Prostate gland (tissue), 2 donors: ENCODE data around the gene KRTAP29-1. TPM values are rescaled to one million over a fixed set of nuclear protein-coding genes. Genes with fewer than 3 reads are reported as not detected.

Source experiments
- DNase-seq: peaks from one replicate; pipeline ENCODE4 v3.0.0-alpha.2; 2019; ENCODE audit warnings: low spot score
- H3K27ac ChIP-seq, 2 donors: fragments of 200-600 bp; sonication (generic); 2 replicates each; pipeline ENCODE4 v1.5.1; 2017 to 2019
- H3K27me3 ChIP-seq: fragments of 200-600 bp; sonication (generic); replicated peaks from 2 replicates; pipeline ENCODE4 v1.5.1; 2019; ENCODE audit not compliant: insufficient read depth
- H3K36me3 ChIP-seq, 2 donors: fragments of 200-600 bp; sonication (generic); 1 replicate in 1 of 2; 2 replicates in 1 of 2; pipeline versions ENCODE4 v1.5.1 to v1.8.1; 2017 to 2019
- H3K4me1 ChIP-seq: fragments of 200-600 bp; sonication (generic); replicated peaks from 2 replicates; pipeline ENCODE4 v1.5.1; 2019
- H3K4me3 ChIP-seq, 2 donors: fragments of 200-600 bp; sonication (generic); 2 replicates each; pipeline ENCODE4 v1.5.1; 2017 to 2019
- H3K9me3 ChIP-seq: fragments of 200-600 bp; sonication (generic); 2 replicates; pipeline ENCODE4 v1.5.1; 2017
- POLR2A ChIP-seq: fragments of 450-650 bp; IDR thresholded peaks from one replicate; pipeline ENCODE4 v1.6.1; 2016; ENCODE audit warnings: antibody characterized with exemption, mild to moderate bottlenecking
- POLR2AphosphoS5 ChIP-seq: sonication (generic); formaldehyde crosslinking; IDR thresholded peaks from one replicate; pipeline ENCODE4 v1.6.1; 2017; ENCODE audit warnings: antibody characterized with exemption
- WGBS: methylation state at CpG from one replicate; pipeline ENCODE4 v1.1.5; 2018; 5-methylcytosine and 5-hydroxymethylcytosine counted together
- intact Hi-C: fragments of 100-400 bp; cut with DNase I; formaldehyde crosslinking; loops from one replicate; pipeline ENCODE4 v1.14.2; 2022
- total RNA-seq, 2 donors: library from RNA; depleted of rRNA; stranded (reverse); fragments of >200 nt; gene quantifications; one replicate each; pipeline ENCODE4 v1.1.0, GENCODE V29; 2016
- TF ChIP-seq, protein P1 (sequence below), 4 experiments: fragments of 200-600 bp in 2 of 4; fragments of 450-650 bp in 2 of 4; sonication (generic) in 2 of 4; IDR thresholded peaks; 1 replicate in 3 of 4; 2 replicates in 1 of 4; pipeline ENCODE4 v1.5.1; 2016 to 2019; ENCODE audit warnings: antibody characterized with exemption in 4 of 4, mild to moderate bottlenecking in 2 of 4, moderate library complexity in 2 of 4

The KRTAP29-1 gene
- total RNA-seq, 2 donors from 2014 or later, result not detected

- H3K27ac ChIP-seq, result no peak overlapping the region
- TF ChIP-seq POLR2AphosphoS5 (no peak), POLR2A (no peak)
- TF ChIP-seq, protein P1, sequence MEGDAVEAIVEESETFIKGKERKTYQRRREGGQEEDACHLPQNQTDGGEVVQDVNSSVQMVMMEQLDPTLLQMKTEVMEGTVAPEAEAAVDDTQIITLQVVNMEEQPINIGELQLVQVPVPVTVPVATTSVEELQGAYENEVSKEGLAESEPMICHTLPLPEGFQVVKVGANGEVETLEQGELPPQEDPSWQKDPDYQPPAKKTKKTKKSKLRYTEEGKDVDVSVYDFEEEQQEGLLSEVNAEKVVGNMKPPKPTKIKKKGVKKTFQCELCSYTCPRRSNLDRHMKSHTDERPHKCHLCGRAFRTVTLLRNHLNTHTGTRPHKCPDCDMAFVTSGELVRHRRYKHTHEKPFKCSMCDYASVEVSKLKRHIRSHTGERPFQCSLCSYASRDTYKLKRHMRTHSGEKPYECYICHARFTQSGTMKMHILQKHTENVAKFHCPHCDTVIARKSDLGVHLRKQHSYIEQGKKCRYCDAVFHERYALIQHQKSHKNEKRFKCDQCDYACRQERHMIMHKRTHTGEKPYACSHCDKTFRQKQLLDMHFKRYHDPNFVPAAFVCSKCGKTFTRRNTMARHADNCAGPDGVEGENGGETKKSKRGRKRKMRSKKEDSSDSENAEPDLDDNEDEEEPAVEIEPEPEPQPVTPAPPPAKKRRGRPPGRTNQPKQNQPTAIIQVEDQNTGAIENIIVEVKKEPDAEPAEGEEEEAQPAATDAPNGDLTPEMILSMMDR (IDR thresholded peaks at IDR 0.05), result no peak
- no peaks in the 10 kb centered on the region for H3K36me3 ChIP-seq
- intact Hi-C loops, result no loop called here
- no peaks in the 10 kb centered on the region for H3K27me3 ChIP-seq
- H3K4me3 ChIP-seq, result no peak overlapping the region
- 97% methylated on average over 3 of the region's 3 CpGs for WGBS
- DNase-seq, result no peak
- no peaks in the 10 kb centered on the region for H3K9me3 ChIP-seq
- no peaks in the 10 kb centered on the region for H3K4me1 ChIP-seq
These were observed 43.3 kb upstream of the KRTAP29-1 start for GRCh38 chr17:41345992-41346391.

DNA sequence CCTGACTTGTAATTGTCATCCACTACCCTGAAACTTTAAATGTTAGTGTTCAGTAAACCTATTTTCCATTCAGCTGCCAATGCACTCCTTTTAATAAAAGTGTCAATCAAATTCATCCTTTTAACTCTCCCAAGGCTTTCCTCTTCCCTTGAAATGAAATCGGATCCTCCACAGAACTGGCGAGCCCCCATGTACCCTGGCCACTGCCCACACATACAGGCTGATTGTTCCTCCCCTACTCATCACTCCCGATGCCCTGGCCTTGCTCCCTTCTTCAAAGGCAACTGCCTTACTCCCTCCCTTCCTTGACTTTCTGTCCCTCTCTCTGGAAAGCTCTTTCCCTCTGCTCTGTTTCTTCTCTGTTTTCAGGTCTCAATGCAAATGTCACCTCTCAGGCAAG, 40.4 kb upstream of the KRTAP29-1 start:
- no peak overlapping the region for H3K27ac ChIP-seq
- no peaks in the 10 kb centered on the region for H3K27me3 ChIP-seq
- TF ChIP-seq, protein P1 (IDR thresholded peaks at IDR 0.05), result no peak
- TF ChIP-seq POLR2AphosphoS5 (no peak), POLR2A (no peak)
- 37% methylated on average over 3 of the region's 3 CpGs for WGBS
- no peak for DNase-seq
- intact Hi-C loops, result no loop called here
- no peak overlapping the region for H3K4me3 ChIP-seq
- H3K36me3 ChIP-seq, result no peaks in the 10 kb centered on the region
- H3K4me1 ChIP-seq, result no peaks in the 10 kb centered on the region
- no peaks in the 10 kb centered on the region for H3K9me3 ChIP-seq

GRCh38 chr17:41340934-41341861, 38.5 kb upstream of the KRTAP29-1 start:
- H3K4me3 ChIP-seq, result no peak overlapping the region
- 76% methylated on average over 7 of the region's 7 CpGs for WGBS
- H3K27me3 ChIP-seq, result no peaks in the 10 kb centered on the region
- no peaks in the 10 kb centered on the region for H3K9me3 ChIP-seq
- intact Hi-C loops, result no loop called here
- no peak for DNase-seq
- no peak overlapping the region for H3K27ac ChIP-seq
- H3K4me1 ChIP-seq, result no peaks in the 10 kb centered on the region
- H3K36me3 ChIP-seq, result no peaks in the 10 kb centered on the region
- TF ChIP-seq, protein P1 (IDR thresholded peaks at IDR 0.05), result no peak
- no peak for TF ChIP-seq POLR2AphosphoS5

GRCh38 chr17:41340494-41340893, 37.8 kb upstream of the KRTAP29-1 start:
- Histone ChIP-seq H3K27ac (no peak overlapping the region), H3K4me1 (no peaks in the 10 kb centered on the region), H3K4me3 (no peak overlapping the region), H3K27me3 (no peaks in the 10 kb centered on the region), H3K9me3 (no peaks in the 10 kb centered on the region), H3K36me3 (no peaks in the 10 kb centered on the region)
- intact Hi-C loops, result no loop called here
- WGBS, result 55% methylated on average over 3 of the region's 3 CpGs
- no peak for TF ChIP-seq POLR2AphosphoS5
- TF ChIP-seq, protein P1 (IDR thresholded peaks at IDR 0.05), result no peak
- no peak for TF ChIP-seq POLR2A
- no peak for DNase-seq
